Loucy (cell line): ENCODE measurements around the gene ADRA1B.

Experiments
- CTCF ChIP-seq: fragments of 200-600 bp; sonication (generic); conservative IDR thresholded peaks from 2 replicates; pipeline ENCODE4 v1.5.1; 2014; ENCODE audit warnings: mild to moderate bottlenecking, antibody characterized with exemption, low read length
- EZH2phosphoT487 ChIP-seq: fragments of 200-600 bp; IDR thresholded peaks from 2 replicates; pipeline ENCODE4 v1.6.1; 2018; ENCODE audit warnings: antibody characterized with exemption, mild to moderate bottlenecking, moderate library complexity, borderline replicate concordance

GRCh38 chr5:159993194-159993593, 76.9 kb downstream of the ADRA1B start:
- TF ChIP-seq CTCF (no peak), EZH2phosphoT487 (no peak)
